Gastrocnemius medialis (tissue), 4 donors: ENCODE measurements around the gene PRR33.

Experiments
- CTCF ChIP-seq, 5 experiments: fragments of 450-650 bp in 3 of 5; fragments of 200-600 bp in 2 of 5; sonication (generic) in 2 of 5; IDR thresholded peaks in 4 of 5; conservative IDR thresholded peaks in 1 of 5; 1 replicate in 4 of 5; 2 replicates in 1 of 5; pipeline ENCODE4 v1.5.1; 2016 to 2019; ENCODE audit warnings: antibody characterized with exemption in 5 of 5, mild to moderate bottlenecking in 3 of 5, moderate library complexity in 3 of 5
- POLR2A ChIP-seq, 2 donors: fragments of 450-650 bp; IDR thresholded peaks; one replicate each; pipeline ENCODE4 v1.6.1; 2017; ENCODE audit warnings: antibody characterized with exemption in 2 of 2, mild to moderate bottlenecking in 2 of 2, moderate library complexity in 2 of 2

GRCh38 chr11:1917523-1918435, 26.1 kb upstream of the PRR33 start:
- TF ChIP-seq CTCF (IDR thresholded peaks at IDR 0.05 in 4 of 5, conservative IDR thresholded peaks at IDR 0.05 in 1 of 5) (peak; percentile 77 to 96 (median 91)), POLR2A (IDR thresholded peaks at IDR 0.05) (no peak)
